Activated CD8-positive, alpha-beta memory T cell treated with anti-CD3 and anti-CD28 coated beads, Interleukin-2, amount 10 ng/mL, durations not matched to agents 7 days and 5 days (primary cell): ENCODE data around the gene MACROD2. TPM values are rescaled to one million over a fixed set of nuclear protein-coding genes. Genes with fewer than 3 reads are reported as not detected.

Experiments used
- ATAC-seq: fragments of 150-1000 bp; cut with Tn5 transposase; one replicate; pipeline ENCODE4 v1.10.0; 2021; ENCODE audit warnings: moderate library complexity
- CTCF ChIA-PET: fragments of 350-600 bp; sonication (Branson Sonifier 250); formaldehyde crosslinking; loops from one replicate; lab custom pipeline; 2021; ENCODE audit warnings: antibody characterized with exemption; lab: Charles Lee
- DNase-seq: peaks from one replicate; pipeline ENCODE4 v3.0.0-alpha.2; 2020
- H3K27ac Mint-ChIP-seq: one replicate; pipeline ENCODE4 v1.8.0; 2021; ENCODE audit warnings: mild to moderate bottlenecking, mixed read lengths
- H3K27me3 Mint-ChIP-seq: one replicate; pipeline ENCODE4 v1.8.0; 2021; ENCODE audit warnings: mixed read lengths
- H3K36me3 Mint-ChIP-seq: one replicate; pipeline ENCODE4 v1.8.0; 2021; ENCODE audit warnings: mild to moderate bottlenecking, mixed read lengths
- H3K4me1 Mint-ChIP-seq: one replicate; pipeline ENCODE4 v1.8.0; 2021; ENCODE audit warnings: mixed read lengths
- H3K4me3 Mint-ChIP-seq: one replicate; pipeline ENCODE4 v1.8.0; 2021; ENCODE audit warnings: mild to moderate bottlenecking, moderate library complexity, mixed read lengths
- H3K9me3 Mint-ChIP-seq: one replicate; pipeline ENCODE4 v1.8.0; 2022; ENCODE audit warnings: low read depth, mixed read lengths
- total RNA-seq, 2 experiments: library from RNA; stranded (reverse); gene quantifications; one replicate each; pipeline ENCODE4 v1.2.3, GENCODE V29; 2021

The MACROD2 gene
- total RNA-seq, 2 experiments from 2014 or later, result not detected

- ATAC-seq (no peak), DNase-seq (no peak)
- H3K36me3 Mint-ChIP-seq, result no peaks in the 10 kb centered on the region
- H3K27ac Mint-ChIP-seq, result no peak overlapping the region
- CTCF ChIA-PET, result no interaction called here
- H3K4me1 Mint-ChIP-seq, result no peaks in the 10 kb centered on the region
- no peaks in the 10 kb centered on the region for H3K27me3 Mint-ChIP-seq
- peaks cover 8% of the 10 kb centered on the region for H3K9me3 Mint-ChIP-seq
- H3K4me3 Mint-ChIP-seq, result no peak overlapping the region
Observed at GRCh38 chr20:14865169-14865568, 869.9 kb downstream of the MACROD2 start.

GRCh38 chr20:14865731-14866130 lies 870.4 kb downstream of the MACROD2 start:
- H3K36me3 Mint-ChIP-seq, result no peaks in the 10 kb centered on the region
- CTCF ChIA-PET, result no interaction called here
- H3K27me3 Mint-ChIP-seq, result no peaks in the 10 kb centered on the region
- no peak overlapping the region for H3K27ac Mint-ChIP-seq
- ATAC-seq (no peak), DNase-seq (no peak)
- H3K9me3 Mint-ChIP-seq, result peaks cover 8% of the 10 kb centered on the region
- no peak overlapping the region for H3K4me3 Mint-ChIP-seq
- no peaks in the 10 kb centered on the region for H3K4me1 Mint-ChIP-seq

- DNase-seq, result no peak
- no peaks in the 10 kb centered on the region for H3K27me3 Mint-ChIP-seq
- no peak for ATAC-seq
Observed at GRCh38 chr20:14866841-14867514, 871.7 kb downstream of the MACROD2 start.

GRCh38 chr20:14877301-14878028 lies 882.1 kb downstream of the MACROD2 start:
- DNase-seq, result no peak
- CTCF ChIA-PET, result no interaction called here
- ATAC-seq, result no peak
- Mint-ChIP-seq H3K27me3 (no peaks in the 10 kb centered on the region), H3K9me3 (peaks cover 9% of the 10 kb centered on the region), H3K27ac (no peak overlapping the region), H3K4me1 (no peaks in the 10 kb centered on the region), H3K36me3 (no peaks in the 10 kb centered on the region), H3K4me3 (no peak overlapping the region)

More at GRCh38 chr20:14866841-14867514, 871.7 kb downstream of the MACROD2 start:
- Mint-ChIP-seq H3K36me3 (no peaks in the 10 kb centered on the region), H3K4me1 (no peaks in the 10 kb centered on the region), H3K27ac (no peak overlapping the region), H3K9me3 (peaks cover 10% of the 10 kb centered on the region), H3K4me3 (no peak overlapping the region)
- CTCF ChIA-PET, result no interaction called here

GRCh38 chr20:14878676-14879019 lies 883.3 kb downstream of the MACROD2 start:
- Mint-ChIP-seq H3K4me1 (no peaks in the 10 kb centered on the region), H3K9me3 (peaks cover 9% of the 10 kb centered on the region), H3K36me3 (no peaks in the 10 kb centered on the region), H3K27me3 (no peaks in the 10 kb centered on the region), H3K4me3 (no peak overlapping the region), H3K27ac (no peak overlapping the region)
- DNase-seq (no peak), ATAC-seq (no peak)
- CTCF ChIA-PET, result no interaction called here

- DNase-seq (no peak), ATAC-seq (no peak)
- Mint-ChIP-seq H3K9me3 (peaks cover 9% of the 10 kb centered on the region), H3K27me3 (no peaks in the 10 kb centered on the region), H3K4me3 (no peak overlapping the region), H3K36me3 (no peaks in the 10 kb centered on the region), H3K4me1 (no peaks in the 10 kb centered on the region), H3K27ac (no peak overlapping the region)
- CTCF ChIA-PET, result no interaction called here
Observed at GRCh38 chr20:14879020-14879697, 883.8 kb downstream of the MACROD2 start.

- DNase-seq, result no peak
- Mint-ChIP-seq H3K27me3 (no peaks in the 10 kb centered on the region), H3K36me3 (no peaks in the 10 kb centered on the region), H3K9me3 (peaks cover 9% of the 10 kb centered on the region), H3K4me3 (no peak overlapping the region), H3K4me1 (no peaks in the 10 kb centered on the region), H3K27ac (no peak overlapping the region)
- no peak for ATAC-seq
- CTCF ChIA-PET, result no interaction called here
Observed at GRCh38 chr20:14879839-14880238, 884.5 kb downstream of the MACROD2 start.

- no peaks in the 10 kb centered on the region for H3K4me1 Mint-ChIP-seq
- H3K36me3 Mint-ChIP-seq, result no peaks in the 10 kb centered on the region
- no peak for DNase-seq
- no peak for ATAC-seq
- H3K4me3 Mint-ChIP-seq, result no peak overlapping the region
- peaks cover 12% of the 10 kb centered on the region for H3K9me3 Mint-ChIP-seq
- no peak overlapping the region for H3K27ac Mint-ChIP-seq
- CTCF ChIA-PET, result no interaction called here
- H3K27me3 Mint-ChIP-seq, result no peaks in the 10 kb centered on the region
Observed at GRCh38 chr20:14881518-14881917, 886.2 kb downstream of the MACROD2 start.

GRCh38 chr20:14882157-14882556 lies 886.8 kb downstream of the MACROD2 start:
- CTCF ChIA-PET, result no interaction called here
- ATAC-seq, result no peak
- Mint-ChIP-seq H3K4me1 (no peaks in the 10 kb centered on the region), H3K9me3 (peaks cover 14% of the 10 kb centered on the region), H3K36me3 (no peaks in the 10 kb centered on the region), H3K4me3 (no peak overlapping the region), H3K27ac (no peak overlapping the region), H3K27me3 (no peaks in the 10 kb centered on the region)
- DNase-seq, result no peak

GRCh38 chr20:14882846-14883245 lies 887.5 kb downstream of the MACROD2 start:
- Mint-ChIP-seq H3K4me3 (no peak overlapping the region), H3K27me3 (no peaks in the 10 kb centered on the region), H3K4me1 (no peaks in the 10 kb centered on the region), H3K36me3 (no peaks in the 10 kb centered on the region), H3K9me3 (peaks cover 12% of the 10 kb centered on the region), H3K27ac (no peak overlapping the region)
- ATAC-seq (no peak), DNase-seq (no peak)
- CTCF ChIA-PET, result no interaction called here

GRCh38 chr20:14883324-14883723 lies 888.0 kb downstream of the MACROD2 start:
- DNase-seq (no peak), ATAC-seq (no peak)
- Mint-ChIP-seq H3K4me1 (no peaks in the 10 kb centered on the region), H3K36me3 (no peaks in the 10 kb centered on the region), H3K27me3 (no peaks in the 10 kb centered on the region), H3K9me3 (peaks cover 11% of the 10 kb centered on the region), H3K4me3 (no peak overlapping the region), H3K27ac (no peak overlapping the region)
- CTCF ChIA-PET, result no interaction called here

- Mint-ChIP-seq H3K4me1 (no peaks in the 10 kb centered on the region), H3K9me3 (peaks cover 15% of the 10 kb centered on the region), H3K4me3 (no peak overlapping the region), H3K27ac (no peak overlapping the region), H3K27me3 (no peaks in the 10 kb centered on the region), H3K36me3 (no peaks in the 10 kb centered on the region)
- DNase-seq (no peak), ATAC-seq (no peak)
- CTCF ChIA-PET, result no interaction called here
Observed at GRCh38 chr20:14885661-14886060, 890.3 kb downstream of the MACROD2 start.

- Mint-ChIP-seq H3K27me3 (no peaks in the 10 kb centered on the region), H3K9me3 (peaks cover 13% of the 10 kb centered on the region), H3K36me3 (no peaks in the 10 kb centered on the region), H3K4me3 (no peak overlapping the region), H3K4me1 (no peaks in the 10 kb centered on the region), H3K27ac (no peak overlapping the region)
- ATAC-seq, result no peak
- CTCF ChIA-PET, result no interaction called here
- DNase-seq, result no peak
Observed at GRCh38 chr20:14888134-14888533, 892.8 kb downstream of the MACROD2 start.
